Activated CD8-positive, alpha-beta memory T cell treated with anti-CD3 and anti-CD28 coated beads for 1 hour (primary cell): ENCODE data around the gene ADRA2B.
"Not testable (repeated sequence)": the region's sequence is repeated elsewhere in the genome, so short reads cannot be mapped to it uniquely, and the experiment has no call there.

Experiments used
- DNase-seq, 2 donors: peaks; one replicate each; pipeline ENCODE4 v3.0.0-alpha.2; 2020; ENCODE audit warnings: low read depth in 1 of 2; ENCODE audit errors: extremely low read depth in 1 of 2

ADRA2B gene

DNA sequence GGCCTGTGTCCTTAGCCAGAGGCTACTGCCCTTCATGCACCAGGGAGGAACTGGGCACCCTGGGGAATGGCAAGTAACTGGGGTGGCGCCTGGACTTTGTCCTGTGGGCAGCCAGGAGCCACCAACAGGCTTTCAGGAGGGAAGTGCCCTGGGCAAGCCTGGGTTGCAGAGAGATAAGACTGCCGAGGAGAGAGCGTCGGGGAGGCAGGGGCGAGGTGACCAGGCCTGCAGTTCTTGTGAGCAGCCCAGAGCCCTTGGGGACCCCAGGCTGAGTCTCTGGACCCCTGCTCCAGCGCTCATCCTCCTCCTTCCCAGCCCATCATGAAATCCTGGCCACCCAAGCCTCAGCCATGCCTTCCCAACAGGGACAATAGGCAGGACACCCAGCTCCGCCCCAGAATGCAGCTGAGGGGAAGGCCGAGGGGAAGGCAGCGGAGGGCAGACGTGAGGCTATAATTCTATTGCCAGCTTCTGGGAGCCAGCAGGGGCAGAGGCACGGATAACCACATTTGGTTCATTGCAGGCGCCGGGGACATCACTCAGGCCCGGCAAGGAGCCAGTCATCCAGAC lies 25.1 kb downstream of the ADRA2B start:
- DNase-seq, result no peak

DNA sequence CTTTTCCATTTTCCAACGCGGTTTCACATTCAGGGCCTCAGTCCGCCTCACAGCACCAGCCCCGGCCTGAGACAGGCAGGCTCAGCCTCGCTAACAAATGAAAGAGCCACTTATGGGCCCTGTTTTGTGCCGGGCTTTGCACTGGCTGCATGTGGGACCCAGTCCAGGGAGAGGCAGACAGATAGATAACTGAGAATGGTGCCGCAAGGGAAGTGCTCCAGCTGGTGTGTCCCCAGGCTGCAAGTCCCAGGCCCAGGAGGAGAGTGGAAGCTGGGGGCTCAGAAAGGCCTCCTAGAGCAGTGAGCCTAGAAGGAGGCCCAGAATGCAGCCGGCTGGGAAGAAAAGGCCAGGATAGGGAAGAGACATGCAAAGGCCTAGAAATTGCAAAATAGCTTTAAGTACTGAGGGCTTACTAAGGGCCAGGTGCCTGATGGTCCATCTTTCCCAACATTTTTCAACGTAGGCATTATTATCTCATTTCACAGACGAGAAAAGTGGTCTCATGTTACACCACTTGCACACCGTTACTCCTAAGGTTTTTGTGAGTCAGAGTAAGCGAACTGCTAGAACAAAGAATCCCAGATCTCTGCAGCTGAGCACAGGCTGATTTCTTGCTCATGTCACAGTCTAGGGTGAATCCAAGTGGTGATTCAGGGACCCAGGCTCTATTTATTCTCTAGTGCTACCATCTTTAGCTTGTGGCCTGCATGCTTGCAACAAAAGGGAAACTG lies 26.0 kb downstream of the ADRA2B start:
- no peak for DNase-seq

GRCh38 chr2:96089356-96090195 lies 26.8 kb downstream of the ADRA2B start:
- DNase-seq, result no peak

DNA sequence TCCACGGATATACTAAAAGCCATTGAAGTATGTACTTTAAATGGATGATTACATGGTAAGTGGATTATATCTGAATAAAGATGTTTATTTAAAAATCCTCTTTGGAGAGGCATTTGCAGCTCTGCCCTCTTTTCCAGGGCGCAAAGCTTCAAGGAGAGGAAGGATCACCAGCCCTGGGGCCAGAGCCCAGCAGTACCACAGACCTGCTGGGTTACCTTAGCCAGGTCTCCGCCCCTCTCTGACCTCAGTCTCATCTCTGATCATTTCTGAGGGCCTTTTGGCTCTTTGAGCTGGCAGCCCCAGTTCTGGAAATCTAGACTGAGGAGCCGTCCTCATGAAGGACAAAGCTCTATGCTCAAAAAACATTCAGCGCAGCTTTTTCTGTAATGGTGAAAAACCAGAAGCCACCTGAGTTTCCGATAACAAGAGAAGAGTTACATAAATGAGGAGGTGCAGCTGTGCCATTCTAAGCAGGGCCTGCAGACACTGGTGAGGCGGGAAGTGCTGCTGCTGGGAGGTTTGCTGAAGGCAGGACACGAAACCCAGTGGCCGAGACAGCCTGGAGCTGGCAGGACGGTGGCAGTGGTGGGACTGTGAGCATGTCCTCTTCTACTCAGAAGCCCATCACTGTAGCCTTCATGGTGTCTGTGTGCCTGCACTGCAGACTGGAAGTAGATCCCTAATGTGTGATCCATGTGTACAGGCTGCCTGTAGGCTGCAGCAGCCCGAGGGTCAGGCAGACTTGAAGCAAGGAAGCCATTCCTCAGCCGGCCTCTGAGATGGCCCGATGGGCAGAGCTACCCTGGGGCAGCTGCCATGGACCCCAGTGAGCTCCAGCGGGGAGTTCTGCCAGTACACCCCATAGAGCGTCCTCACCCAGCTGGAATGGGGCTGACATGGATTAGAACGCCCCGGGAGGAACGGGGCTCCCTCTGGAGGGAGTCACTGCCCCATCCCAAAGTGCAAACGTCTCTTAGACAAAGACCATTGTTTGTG lies 27.7 kb downstream of the ADRA2B start:
- DNase-seq, result no peak

DNA sequence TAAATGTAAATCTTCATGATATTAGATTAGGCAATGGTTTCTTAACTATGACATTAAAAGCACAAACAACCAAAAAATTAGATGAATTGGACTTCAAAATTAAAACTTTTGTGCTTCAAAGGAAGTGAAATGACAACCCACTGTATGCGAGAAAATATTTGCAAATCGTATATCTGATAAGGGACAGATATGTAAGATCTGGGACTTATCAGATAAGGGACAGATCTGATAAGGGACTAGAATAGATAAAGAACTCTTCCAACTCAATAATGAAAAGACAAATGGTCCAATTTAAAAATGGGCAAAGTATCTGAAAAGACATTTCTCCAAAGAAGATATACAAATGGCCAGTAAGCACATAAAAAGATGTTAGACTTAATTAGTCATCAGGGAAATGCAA lies 29.2 kb downstream of the ADRA2B start:
- no peak for DNase-seq

DNA sequence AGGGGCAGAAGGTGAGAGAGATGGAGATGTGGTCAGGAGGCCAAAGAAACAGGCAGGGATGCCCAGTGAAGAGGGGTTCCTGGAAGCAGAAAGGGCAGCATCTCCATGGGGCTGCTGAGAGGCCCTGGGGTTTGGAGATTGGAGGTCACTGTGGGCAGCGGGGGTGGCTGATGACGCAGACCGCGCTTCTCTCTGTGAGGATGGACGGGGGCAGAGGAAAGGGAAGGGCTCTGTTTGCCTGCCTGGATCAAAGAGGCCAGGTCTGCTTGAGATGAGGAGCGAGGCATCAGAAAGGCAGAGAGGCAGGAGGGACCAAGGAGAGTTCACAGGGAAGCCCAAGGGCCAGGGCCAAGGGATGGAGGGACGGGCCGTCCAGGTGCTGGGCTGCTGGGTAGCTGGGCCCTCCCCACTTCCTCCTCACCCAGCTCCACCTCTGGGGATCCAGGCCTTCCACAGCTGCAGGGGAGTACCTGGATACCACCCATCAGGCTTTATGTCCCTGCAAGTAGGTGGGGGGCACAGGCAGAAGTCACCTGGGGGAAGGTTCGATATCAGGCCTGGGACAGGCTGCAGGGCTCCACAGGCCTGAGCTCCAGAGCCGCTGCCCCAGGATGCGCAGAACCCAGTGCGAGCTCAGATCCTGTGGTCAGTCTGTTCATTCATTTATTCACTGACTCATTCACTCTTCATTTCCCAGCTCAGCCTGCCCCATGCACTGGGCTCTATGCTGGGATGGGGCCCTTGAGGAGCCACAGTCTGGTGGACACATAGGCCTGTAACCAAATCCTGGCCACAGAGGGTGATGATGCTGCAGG lies 30.6 kb downstream of the ADRA2B start:
- no peak for DNase-seq

DNA sequence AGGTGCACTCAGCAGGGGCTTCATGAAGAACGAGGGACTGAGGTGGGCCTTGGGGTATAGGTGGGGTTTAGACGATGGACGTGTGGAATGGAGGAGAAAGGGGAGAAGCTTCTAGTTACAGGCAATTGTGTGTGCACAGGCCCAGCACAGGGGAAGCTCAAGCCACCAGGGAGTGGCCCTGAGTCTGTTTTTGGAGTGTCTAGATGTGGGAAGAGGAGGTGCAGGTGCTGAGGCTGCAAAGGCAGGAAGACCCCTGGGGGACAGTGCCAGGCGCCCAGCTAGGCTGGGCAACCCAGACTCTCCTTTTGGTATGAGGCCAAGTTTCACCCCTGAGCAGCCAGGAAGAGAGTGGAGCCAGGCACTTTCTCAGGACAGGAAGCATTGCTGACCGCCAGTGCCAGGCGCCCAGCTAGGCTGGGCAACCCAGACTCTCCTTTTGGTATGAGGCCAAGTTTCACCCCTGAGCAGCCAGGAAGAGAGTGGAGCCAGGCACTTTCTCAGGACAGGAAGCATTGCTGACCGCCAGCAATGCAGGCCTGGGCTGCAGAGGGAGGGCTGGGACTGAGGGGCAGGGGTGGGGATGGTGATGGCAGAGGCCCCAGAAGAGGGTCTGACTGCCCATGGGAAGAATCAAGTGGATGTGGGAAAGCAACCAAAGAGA lies 31.4 kb downstream of the ADRA2B start:
- not testable (repeated sequence) for DNase-seq

DNA sequence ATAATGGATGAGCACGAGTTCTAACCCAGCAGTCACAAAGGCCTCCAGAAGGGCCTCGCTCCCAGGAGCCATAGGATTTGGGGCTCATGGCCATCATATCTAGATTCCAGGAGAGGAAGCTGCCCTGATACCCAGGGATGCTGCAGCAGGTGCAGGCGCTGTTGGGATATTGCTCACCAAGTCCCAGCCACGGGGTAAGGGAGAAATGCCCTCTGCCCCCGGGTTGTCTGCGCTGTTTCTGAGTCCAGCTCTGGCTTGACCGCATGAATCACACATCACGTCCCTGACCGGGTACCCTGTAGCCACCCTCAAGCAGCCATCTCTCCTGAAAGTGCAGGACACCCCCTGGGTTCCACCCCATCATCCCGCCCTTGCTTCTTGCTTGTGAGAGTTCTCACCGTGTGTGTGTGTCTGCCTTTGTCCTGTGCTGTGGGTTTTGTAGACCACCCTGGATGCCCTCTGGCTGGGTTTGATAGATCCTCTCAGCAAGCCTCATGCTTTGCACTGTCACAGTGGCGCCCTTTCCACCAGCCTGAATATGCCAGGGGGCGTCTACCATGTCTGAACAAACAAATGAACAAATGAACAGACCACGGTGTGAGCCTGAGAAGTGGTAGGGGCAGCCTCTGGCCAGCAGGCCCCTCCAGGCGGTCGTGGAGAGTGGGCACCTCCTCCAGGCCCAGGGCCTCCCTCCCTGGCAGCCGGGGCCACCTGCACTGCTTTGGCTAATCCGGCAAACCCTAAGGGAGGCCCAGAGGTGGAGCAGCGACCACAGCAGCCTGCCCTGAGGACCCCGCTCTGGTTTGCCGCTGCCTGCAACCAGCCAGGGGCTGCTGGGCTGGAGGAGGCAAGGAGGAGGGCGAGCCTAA lies 32.1 kb downstream of the ADRA2B start:
- DNase-seq, result no peak

DNA sequence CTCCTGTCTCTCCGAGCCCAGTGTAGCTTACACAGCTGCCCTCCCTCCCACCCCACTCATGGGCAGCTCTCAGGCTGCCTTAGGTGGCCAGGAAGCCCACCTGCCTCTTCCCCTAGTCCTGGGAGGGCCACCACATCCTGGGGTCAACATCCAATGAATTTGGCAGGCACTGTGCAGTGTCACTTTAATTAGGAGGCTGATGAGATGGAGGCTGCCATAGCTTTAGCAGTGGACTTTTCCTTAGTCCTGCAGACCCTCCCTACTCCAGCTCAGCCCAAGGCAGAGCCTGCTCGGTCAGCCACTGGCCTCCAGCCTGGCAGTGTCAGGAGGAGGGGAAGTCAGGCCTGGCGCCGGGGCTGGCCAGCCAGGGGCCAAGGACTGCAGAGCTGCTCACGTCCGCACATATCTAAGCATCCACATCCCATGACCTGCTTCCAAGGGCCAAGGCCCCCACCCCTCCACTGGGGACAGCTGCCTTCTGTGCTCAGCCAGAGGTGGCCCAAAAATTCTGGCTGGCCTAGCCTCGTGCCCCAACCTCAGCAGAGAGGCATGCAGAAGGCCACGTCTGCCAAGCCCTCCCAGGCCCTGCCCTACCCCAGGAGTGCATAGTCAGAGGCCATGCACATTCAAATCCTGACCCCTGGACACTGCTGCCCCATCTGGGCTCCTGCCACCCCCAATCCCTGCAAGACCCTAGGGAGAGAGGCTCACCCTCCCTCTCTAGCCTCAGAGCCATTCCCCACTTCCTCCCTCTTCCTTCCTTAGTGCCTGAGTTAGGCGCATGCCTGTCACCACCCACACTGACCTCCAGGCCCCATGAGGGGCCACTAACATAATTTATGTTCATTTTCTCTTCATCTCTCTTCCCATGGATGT lies 33.1 kb downstream of the ADRA2B start:
- DNase-seq, result no peak

DNA sequence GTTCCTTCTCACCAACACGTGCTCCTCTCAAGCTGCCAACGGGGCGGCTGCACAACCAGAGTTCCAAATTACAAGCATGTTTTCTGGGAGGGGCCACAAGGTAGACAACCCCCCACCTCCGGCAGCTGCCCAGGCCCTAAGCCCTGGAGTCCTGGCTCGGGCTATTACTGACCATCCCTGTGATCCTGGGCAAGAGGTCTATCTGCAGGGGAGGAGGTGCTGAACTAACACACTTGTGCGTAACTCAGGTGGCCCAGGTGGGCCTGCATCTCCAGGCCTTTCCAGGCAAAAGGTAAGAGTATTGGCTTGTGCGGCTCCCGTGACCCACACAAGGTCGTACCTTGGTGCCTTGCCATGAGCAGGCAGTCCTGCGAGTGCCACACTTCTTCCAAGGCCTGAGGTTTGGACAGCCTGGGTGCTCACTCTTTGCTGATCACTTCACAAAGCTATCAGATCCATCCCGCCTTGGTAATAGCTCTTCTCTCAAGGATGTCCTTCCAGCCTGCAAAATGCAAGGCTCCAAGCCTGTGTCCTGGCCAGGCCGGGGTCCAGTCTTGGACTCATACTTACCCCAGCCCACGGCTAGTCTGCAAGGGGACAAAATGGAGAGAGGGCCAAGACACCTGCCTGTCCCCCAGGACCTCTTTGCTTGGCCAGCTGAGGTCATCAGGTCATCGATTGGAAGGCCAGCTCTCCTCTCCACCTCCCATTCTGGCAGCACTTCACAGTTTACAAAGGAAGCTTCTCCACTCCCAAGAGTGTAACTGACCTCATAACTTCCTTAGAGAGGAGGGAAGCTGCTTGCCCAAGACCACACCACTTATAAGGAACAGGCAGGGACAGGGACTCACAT lies 33.9 kb downstream of the ADRA2B start:
- no peak for DNase-seq

DNA sequence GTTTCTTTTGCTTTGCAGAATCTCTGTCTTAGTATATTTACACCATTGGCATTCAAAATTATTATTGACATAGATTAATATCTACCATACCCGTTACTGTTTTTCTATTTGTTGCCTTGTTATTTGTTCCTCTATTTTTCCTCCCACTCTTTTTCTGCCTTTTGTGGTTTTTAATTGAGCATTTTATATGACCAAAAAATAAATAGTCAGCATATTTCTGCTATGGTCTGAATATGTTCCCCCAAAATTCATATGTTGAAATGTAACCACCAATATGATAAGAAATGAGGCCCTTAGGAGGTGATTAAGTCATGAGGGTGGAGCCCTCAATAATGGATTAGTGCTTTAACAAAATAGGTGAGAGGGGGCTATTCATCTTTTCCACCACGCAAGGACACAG lies 35.3 kb downstream of the ADRA2B start:
- no peak for DNase-seq

DNA sequence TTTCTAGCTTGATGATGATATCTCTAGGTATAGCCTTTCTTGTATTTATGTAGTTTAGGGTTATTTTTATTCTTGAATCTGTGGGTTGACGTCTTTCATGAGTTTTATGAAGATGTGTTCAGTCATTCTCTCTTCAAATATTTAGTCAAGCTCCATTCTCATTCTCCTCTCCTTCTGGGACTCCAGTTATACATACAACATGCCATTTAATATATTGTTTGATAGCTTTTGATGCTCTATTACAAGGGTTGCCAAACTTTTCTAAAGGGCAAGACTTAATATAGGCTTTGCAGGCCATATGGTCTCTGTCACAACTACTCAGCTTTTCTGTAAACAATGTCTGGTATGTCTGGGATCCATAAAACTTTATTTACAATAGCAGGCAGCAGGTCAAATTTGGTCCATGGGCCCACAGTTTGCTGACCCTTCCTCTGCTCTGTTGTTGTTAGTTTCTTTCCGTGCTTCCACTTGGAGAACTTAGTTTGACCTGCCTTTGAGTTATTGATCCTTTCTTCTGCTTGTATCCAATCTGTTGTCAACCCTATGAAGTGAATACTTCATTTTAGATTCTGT lies 41.1 kb downstream of the ADRA2B start:
- no peak for DNase-seq

DNA sequence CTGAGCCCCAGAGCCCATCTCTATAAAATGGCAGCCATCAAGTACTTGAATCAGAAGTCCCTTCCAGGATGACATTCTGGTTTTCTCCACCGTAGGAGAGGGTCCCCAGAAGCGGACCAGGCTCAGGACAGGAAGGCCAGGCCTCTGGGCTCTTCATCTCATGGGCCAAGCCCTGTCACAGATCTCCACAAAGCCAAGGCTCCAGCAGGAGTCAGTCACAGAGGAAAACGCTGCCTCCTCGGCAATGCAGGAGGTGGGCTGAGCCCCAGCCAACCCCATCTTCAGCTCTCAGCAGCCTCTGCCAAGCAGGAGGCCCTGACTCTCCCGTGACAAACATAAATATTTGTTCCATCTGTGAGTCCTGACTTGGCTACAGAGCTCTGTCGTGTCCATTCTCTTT lies 42.2 kb downstream of the ADRA2B start:
- no peak for DNase-seq

DNA sequence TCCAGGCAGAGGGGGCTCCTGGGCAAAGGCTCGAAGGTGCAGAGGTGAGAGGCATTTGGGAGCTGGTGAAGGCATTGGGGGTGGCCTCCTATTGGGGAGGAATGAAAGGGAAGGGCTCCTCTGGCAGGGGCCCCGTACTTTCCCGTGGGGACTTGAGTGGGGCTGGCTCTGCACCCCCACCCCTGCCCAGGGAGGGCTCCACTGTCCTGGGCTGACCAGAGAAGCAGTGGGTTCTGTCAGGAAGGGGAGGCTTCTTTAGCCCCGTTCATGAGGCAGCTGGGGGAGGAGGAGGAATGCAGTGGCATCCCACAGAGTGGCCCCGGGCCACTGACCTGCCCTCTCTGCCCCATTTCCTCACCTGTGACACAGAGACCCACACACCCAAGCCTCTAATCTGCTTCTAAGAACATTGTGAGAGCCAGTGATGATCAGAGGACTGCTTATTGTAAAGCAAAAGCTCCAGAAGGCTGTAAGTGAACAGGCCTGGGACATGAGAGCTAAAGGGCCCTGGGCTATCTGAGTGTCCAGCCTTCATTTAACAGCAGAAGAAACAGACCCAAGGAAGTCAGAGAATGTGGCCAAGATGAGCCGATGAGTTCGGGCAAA lies 43.1 kb downstream of the ADRA2B start:
- no peak for DNase-seq

DNA sequence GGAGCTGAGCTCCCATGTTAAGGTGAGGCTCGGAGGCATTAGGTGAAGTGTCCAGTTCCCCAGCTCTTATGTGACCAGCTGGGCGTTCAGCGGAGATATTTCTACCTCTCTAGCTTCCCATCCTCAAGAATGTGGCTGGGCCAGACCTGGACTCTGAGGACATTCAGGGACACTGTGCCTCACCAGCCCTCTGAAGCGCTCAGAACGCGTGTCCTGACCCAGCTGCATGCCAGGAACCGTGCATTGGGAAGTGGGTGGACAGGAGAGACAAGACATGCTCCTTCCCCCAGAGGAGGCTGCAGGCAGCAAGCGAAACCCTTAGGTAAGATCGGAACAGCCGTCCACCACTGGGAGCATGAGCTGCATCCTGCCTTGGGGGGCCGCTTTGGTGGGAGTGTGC lies 43.6 kb downstream of the ADRA2B start:
- DNase-seq, result no peak

GRCh38 chr2:96071977-96072491 lies 44.3 kb downstream of the ADRA2B start:
- not testable (repeated sequence) for DNase-seq
